Osteocyte (in vitro differentiated cells): ENCODE measurements around the gene SEPTIN2. TPM values are rescaled to one million over a fixed set of nuclear protein-coding genes. Genes with fewer than 3 reads are reported as not detected.

Experiments used
- DNase-seq: peaks from one replicate; pipeline ENCODE4 v3.0.0; 2021; ENCODE audit warnings: mixed read lengths; ENCODE audit not compliant: unreplicated experiment; ENCODE audit errors: extremely low spot score
- H3K27ac Mint-ChIP-seq: one replicate; pipeline ENCODE4 v1.8.0; 2021; ENCODE audit warnings: mild to moderate bottlenecking, mixed read lengths; ENCODE audit not compliant: unreplicated experiment
- H3K27me3 Mint-ChIP-seq: one replicate; pipeline ENCODE4 v1.8.0; 2021; ENCODE audit warnings: mixed read lengths; ENCODE audit not compliant: unreplicated experiment
- H3K36me3 Mint-ChIP-seq: one replicate; pipeline ENCODE4 v1.8.0; 2021; ENCODE audit warnings: mixed read lengths; ENCODE audit not compliant: unreplicated experiment
- H3K4me1 Mint-ChIP-seq: one replicate; pipeline ENCODE4 v1.8.0; 2021; ENCODE audit warnings: mixed read lengths; ENCODE audit not compliant: unreplicated experiment
- H3K4me3 Mint-ChIP-seq: one replicate; pipeline ENCODE4 v1.8.0; 2021; ENCODE audit warnings: mild to moderate bottlenecking, moderate library complexity, mixed read lengths; ENCODE audit not compliant: unreplicated experiment
- H3K9me3 Mint-ChIP-seq: one replicate; pipeline ENCODE4 v1.8.0; 2021; ENCODE audit warnings: mixed read lengths; ENCODE audit not compliant: unreplicated experiment
- CTCF ChIP-seq: fragments of 200-600 bp; sonication (generic); IDR thresholded peaks from 2 replicates; pipeline ENCODE4 v1.5.0; 2021; ENCODE audit warnings: antibody characterized with exemption, mild to moderate bottlenecking, moderate library complexity
- total RNA-seq: library from RNA; stranded (reverse); gene quantifications from 2 replicates; pipeline ENCODE4 v1.2.1, GENCODE V29; 2021

SEPTIN2 gene
- total RNA-seq, 1 donor from 2014 or later, result 547 TPM

- peaks cover 21% of the 10 kb centered on the region for H3K4me1 Mint-ChIP-seq
- no peaks in the 10 kb centered on the region for H3K27me3 Mint-ChIP-seq
- H3K4me3 Mint-ChIP-seq, result no peak overlapping the region
- peak overlapping the region; percentile 23 for H3K27ac Mint-ChIP-seq
- no peak for TF ChIP-seq CTCF
- DNase-seq, result no peak
- no peaks in the 10 kb centered on the region for H3K9me3 Mint-ChIP-seq
- H3K36me3 Mint-ChIP-seq, result peaks cover 53% of the 10 kb centered on the region
Measured at GRCh38 chr2:241350530-241350877, 34.8 kb downstream of the SEPTIN2 start.

- TF ChIP-seq CTCF, result no peak
- Mint-ChIP-seq H3K4me3 (no peak overlapping the region), H3K9me3 (no peaks in the 10 kb centered on the region), H3K27ac (peak overlapping the region; percentile 23), H3K36me3 (peaks cover 47% of the 10 kb centered on the region), H3K4me1 (peaks cover 21% of the 10 kb centered on the region), H3K27me3 (no peaks in the 10 kb centered on the region)
- no peak for DNase-seq
Measured at GRCh38 chr2:241350878-241351639, 35.3 kb downstream of the SEPTIN2 start.

DNA sequence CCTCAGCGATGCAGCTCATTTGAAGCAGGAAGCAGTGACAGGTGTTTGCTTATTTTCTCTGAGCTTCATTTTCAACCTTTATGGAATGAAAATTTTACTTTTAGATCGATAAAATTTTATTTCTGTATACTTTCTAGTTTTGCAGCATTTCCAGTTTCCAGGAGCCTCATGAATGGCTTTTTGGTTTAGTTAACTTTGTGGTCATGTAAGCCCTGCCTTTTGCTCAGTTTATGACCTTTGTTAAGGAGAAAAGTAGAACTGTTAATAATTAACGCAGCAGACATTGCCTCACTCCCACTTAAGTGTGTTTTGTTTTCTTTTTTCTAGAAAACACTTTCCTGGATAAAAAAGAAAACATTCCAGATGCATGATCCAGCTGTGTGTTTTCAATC, 35.9 kb downstream of the SEPTIN2 start:
- no peak for TF ChIP-seq CTCF
- Mint-ChIP-seq H3K36me3 (peaks cover 45% of the 10 kb centered on the region), H3K9me3 (no peaks in the 10 kb centered on the region), H3K27ac (no peak overlapping the region), H3K4me3 (no peak overlapping the region), H3K4me1 (peaks cover 21% of the 10 kb centered on the region), H3K27me3 (no peaks in the 10 kb centered on the region)
- no peak for DNase-seq

DNA sequence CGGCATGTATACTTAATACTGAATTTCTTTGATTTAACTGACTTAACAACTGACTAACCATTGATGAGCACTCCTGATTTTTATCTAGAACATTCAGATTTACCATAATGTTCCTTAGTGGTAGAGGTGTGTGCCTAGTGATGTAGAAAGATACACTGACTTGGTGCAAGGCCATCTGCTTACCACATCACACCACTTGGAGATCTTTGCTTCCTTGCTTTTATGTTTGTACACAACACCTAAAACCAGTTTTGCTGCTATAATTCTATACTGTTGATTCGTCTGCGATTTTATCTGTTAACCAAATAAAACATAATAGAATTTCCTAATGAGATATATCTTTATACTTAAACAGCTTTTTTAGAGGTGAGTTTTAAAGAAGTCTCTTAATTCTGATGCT, 36.5 kb downstream of the SEPTIN2 start:
- Mint-ChIP-seq H3K27me3 (no peaks in the 10 kb centered on the region), H3K9me3 (no peaks in the 10 kb centered on the region), H3K4me3 (no peak overlapping the region), H3K27ac (no peak overlapping the region), H3K4me1 (peaks cover 25% of the 10 kb centered on the region), H3K36me3 (peaks cover 45% of the 10 kb centered on the region)
- no peak for TF ChIP-seq CTCF
- DNase-seq, result no peak

DNA sequence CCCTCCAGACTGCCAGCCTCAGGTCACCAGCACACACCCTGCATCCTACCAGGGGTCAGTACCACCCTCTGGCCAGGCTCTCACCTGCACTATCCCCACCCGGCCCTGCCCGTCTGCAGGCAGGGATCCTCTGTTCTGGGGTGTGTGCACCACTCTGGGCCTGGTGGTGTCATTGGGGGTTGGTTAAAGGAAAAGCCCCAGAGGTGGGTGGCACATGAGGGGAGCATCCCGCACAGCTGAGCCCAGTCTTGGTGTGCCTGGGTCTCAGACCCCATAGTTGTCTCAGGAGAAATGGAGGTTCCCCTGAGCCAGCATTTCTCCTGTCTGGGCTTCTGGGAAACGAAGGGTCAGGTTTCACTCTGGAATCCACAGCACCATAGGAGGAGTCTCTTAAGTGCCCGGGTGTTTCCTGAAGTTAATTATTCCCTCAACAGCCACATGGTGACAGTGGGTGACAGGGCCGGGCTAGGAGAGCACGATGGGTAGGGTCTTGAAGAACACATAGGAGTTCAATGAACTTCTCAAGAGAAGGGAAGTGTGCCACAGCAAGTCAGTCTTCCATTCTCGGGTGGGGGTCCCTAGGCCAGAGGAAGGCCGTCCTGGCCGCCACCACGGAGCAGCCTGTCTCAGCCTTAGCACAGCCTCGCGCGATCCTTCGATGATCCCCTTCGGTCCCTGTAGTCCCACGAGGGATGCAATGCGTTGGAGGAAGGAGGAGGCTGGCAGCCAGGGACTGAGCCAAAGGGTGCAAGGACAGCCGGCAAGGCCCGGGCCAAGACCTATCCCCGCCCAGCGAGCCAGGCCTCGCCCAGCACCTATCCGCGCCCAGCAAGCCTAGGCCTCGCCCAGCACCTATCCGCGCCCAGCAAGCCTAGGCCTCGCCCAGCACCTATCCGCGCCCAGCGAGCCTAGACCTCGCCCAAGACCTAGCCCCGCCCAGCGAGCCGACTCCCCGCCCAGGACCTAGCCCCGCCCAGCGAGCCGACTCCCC, 39.2 kb downstream of the SEPTIN2 start:
- Mint-ChIP-seq H3K27me3 (no peaks in the 10 kb centered on the region), H3K4me1 (peaks cover 42% of the 10 kb centered on the region), H3K36me3 (peaks cover 33% of the 10 kb centered on the region), H3K9me3 (no peaks in the 10 kb centered on the region), H3K4me3 (peak overlapping the region; percentile 40), H3K27ac (peak overlapping the region; percentile 82)
- peak; percentile 91 for DNase-seq
- TF ChIP-seq CTCF, result peak; percentile 28
